Stimulated activated naive CD8-positive, alpha-beta T cell treated with anti-CD3 and anti-CD28 coated beads, Interleukin-15, Interleukin-2, amounts not matched to agents 100 ng/mL and 50 ng/mL, for 24 hours (primary cell): Measurements from ENCODE around the gene TFCP2L1.
A peak's percentile ranks its signal among the peaks of the same experiment; 100 is the strongest.
"Not testable (repeated sequence)": the region's sequence is repeated elsewhere in the genome, so short reads cannot be mapped to it uniquely, and the experiment has no call there.

Source experiments
- H3K27ac Mint-ChIP-seq: one replicate; pipeline ENCODE4 v1.8.0; 2021; ENCODE audit warnings: mild to moderate bottlenecking, mixed read lengths
- H3K27me3 Mint-ChIP-seq: one replicate; pipeline ENCODE4 v1.8.0; 2021; ENCODE audit warnings: mixed read lengths
- H3K36me3 Mint-ChIP-seq: one replicate; pipeline ENCODE4 v1.8.0; 2021; ENCODE audit warnings: low read depth, mixed read lengths
- H3K4me1 Mint-ChIP-seq: one replicate; pipeline ENCODE4 v1.8.0; 2021; ENCODE audit warnings: low read depth, mixed read lengths
- H3K4me3 Mint-ChIP-seq: one replicate; pipeline ENCODE4 v1.8.0; 2021; ENCODE audit warnings: mild to moderate bottlenecking, mixed read lengths
- H3K9me3 Mint-ChIP-seq: one replicate; pipeline ENCODE4 v1.8.0; 2021; ENCODE audit warnings: mixed read lengths

Gene TFCP2L1

DNA sequence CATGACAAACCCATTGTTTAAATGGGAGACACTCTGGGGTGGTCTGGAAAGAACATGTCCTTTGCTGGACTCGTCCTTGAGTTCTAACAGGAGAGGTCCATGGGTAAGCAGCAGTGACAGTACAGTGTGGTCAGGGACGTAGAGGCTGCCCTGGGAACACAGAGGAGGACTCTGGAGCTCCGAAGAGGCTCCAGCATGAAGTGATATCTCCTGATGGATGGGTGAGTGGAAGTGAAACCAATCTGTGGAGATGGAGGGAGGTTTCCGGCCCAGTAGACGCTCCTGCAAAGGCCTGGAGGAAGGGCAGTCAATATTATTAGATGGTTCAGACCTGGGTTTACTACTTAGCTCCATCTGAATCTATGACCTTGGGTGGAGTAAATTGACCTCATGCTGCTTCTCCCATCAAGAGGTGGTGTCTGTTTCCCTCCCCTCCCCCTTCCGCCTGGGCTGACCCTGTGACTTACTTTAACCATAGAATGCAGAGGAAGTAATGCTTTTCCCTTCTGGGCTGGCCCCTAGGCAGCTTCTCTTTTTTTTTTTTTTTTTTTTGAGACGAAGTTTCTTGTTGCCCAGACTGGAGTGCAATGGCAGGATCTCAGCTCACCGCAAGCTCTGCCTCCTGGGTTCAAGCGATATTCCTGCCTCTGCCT lies 2.3 kb upstream of the TFCP2L1 start:
- peaks cover 8% of the 10 kb centered on the region for H3K4me1 Mint-ChIP-seq
- H3K4me3 Mint-ChIP-seq = no peak overlapping the region
- peaks cover 37% of the 10 kb centered on the region for H3K27me3 Mint-ChIP-seq
- no peak overlapping the region for H3K27ac Mint-ChIP-seq
- H3K36me3 Mint-ChIP-seq = no peaks in the 10 kb centered on the region
- H3K9me3 Mint-ChIP-seq = no peaks in the 10 kb centered on the region

DNA sequence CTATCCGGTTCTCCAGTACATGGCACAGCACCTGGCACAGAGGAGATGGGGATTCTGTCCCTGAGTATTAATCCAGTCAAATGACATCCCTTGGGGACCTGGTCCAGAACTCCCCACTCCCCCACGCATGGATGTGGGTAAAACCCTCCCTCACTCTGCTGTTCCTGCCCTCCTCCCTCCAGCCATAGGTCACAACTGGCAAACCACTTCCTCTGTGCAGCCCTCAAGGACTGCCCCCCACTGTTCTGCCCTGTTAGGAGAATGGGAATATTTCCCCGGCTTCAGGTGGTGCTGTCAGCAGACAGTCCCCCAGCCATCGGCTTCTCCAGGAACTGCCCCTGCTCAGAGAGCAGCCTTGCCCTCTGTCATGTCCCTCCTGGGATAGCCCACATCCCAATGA lies 1.5 kb upstream of the TFCP2L1 start:
- H3K4me1 Mint-ChIP-seq = peaks cover 8% of the 10 kb centered on the region
- H3K4me3 Mint-ChIP-seq = no peak overlapping the region
- no peaks in the 10 kb centered on the region for H3K36me3 Mint-ChIP-seq
- no peaks in the 10 kb centered on the region for H3K9me3 Mint-ChIP-seq
- H3K27me3 Mint-ChIP-seq = peaks cover 40% of the 10 kb centered on the region
- H3K27ac Mint-ChIP-seq = no peak overlapping the region

DNA sequence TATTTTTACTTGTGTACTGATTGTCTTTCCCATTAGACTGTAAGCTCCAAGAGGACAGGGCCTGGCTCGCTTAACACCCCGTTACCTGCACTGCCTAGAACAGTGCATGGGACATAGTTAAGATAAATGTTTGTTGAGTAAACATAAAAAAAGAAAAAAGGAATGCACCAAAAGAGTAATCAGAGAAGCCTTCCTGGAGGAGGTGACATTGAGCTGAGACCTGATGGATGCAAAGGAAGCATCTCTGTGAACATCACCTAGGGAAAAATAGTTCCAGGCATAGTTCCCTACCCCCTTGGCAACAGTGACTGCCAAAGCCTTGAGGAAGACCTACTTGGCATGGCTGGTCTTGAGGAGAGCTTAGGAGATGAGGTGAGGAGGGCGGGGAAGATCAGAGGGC lies 924 bp upstream of the TFCP2L1 start:
- Mint-ChIP-seq H3K36me3 (no peaks in the 10 kb centered on the region), H3K27me3 (peaks cover 42% of the 10 kb centered on the region), H3K4me3 (peak overlapping the region; percentile 45), H3K27ac (no peak overlapping the region), H3K4me1 (peaks cover 8% of the 10 kb centered on the region), H3K9me3 (no peaks in the 10 kb centered on the region)

DNA sequence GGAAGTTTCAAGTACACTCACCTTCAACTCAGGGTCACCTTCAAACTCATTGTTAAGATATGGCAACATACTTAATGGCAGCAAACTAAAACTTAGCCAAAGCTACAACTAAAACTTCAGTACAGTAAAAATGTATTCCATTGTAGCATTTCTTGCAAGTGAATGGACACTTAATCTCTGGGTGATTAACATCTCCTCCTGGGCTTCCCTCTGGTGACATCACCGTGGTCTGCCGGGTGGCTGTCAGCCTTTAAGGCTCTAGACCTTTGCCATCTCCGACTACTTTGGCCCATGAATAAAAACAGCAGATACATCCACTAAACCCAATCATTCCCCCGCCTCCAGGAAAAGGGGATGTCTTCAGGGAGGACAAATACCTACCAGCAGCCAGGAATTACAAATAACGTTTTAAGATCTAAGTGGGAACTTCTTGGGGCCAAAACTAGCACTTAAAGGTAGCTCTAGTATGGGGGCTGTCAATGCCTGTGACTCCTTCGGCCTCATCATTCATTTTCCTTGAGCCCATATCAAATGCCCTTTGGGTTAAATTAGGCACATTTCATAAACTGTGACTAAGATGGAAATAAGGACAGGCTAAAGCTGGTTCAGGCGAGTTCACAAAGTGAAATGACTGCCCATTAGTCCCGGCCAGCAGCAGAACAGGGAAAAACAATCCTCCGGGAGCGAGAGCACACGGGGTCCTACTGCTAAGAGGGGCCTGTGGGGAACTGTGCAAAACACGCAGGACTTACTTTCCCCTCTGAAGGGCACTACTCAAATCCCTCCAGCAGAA lies 1.1 kb downstream of the TFCP2L1 start:
- H3K9me3 Mint-ChIP-seq = no peaks in the 10 kb centered on the region
- H3K27me3 Mint-ChIP-seq = peaks cover 42% of the 10 kb centered on the region
- peak overlapping the region; percentile 60 for H3K4me3 Mint-ChIP-seq
- no peak overlapping the region for H3K27ac Mint-ChIP-seq
- no peaks in the 10 kb centered on the region for H3K36me3 Mint-ChIP-seq
- peaks cover 8% of the 10 kb centered on the region for H3K4me1 Mint-ChIP-seq

DNA sequence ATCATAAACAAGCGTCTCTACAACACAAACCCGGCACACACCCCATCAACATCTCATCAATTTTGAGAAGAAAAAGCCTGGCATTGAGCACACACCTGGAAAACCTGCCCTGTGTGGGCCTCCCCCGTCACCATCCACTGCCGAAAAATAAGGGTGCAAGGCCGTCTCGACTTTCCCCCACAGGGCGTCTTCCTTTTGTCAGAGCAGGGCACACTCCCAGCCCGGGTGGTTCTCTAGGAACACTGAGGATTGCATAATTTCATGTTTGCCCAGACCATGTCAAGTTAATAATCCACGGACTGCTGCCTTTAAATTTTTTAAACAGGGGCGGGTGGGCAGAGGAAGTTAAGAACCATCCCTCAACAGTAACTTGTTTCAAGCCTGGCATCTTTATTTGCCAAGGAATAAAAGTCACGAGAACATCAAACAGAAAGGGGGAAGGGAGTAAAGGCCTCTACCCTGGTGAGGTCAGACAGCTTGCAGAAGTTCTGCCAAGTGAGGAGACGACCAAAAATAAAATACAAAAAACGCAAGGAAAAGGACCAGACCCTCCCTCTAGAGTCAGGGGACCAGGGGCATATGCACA lies 2.1 kb downstream of the TFCP2L1 start:
- H3K4me3 Mint-ChIP-seq = no peak overlapping the region
- peaks cover 42% of the 10 kb centered on the region for H3K27me3 Mint-ChIP-seq
- H3K9me3 Mint-ChIP-seq = no peaks in the 10 kb centered on the region
- H3K36me3 Mint-ChIP-seq = no peaks in the 10 kb centered on the region
- no peak overlapping the region for H3K27ac Mint-ChIP-seq
- peaks cover 8% of the 10 kb centered on the region for H3K4me1 Mint-ChIP-seq

DNA sequence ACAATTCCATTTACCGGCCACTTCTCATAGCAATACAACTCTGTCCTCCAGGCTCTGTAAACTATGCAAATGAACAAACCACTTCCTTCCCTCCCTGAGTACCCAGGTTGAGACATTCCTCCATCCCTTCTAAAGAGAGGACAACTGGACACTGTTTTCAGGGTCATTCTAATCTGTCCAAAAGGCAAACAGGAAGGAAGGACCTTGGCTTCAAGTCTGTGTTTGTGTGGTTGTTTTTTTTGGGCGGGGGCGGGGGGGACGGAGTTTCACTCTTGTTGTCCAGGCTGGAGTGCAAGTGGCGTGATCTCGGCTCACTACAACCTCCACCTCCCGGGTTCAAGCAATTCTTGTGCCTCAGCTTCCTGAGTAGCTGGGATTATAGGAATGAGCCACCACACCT lies 3.3 kb downstream of the TFCP2L1 start:
- H3K9me3 Mint-ChIP-seq = no peaks in the 10 kb centered on the region
- peaks cover 8% of the 10 kb centered on the region for H3K4me1 Mint-ChIP-seq
- no peak overlapping the region for H3K4me3 Mint-ChIP-seq
- no peak overlapping the region for H3K27ac Mint-ChIP-seq
- peaks cover 35% of the 10 kb centered on the region for H3K27me3 Mint-ChIP-seq
- no peaks in the 10 kb centered on the region for H3K36me3 Mint-ChIP-seq

DNA sequence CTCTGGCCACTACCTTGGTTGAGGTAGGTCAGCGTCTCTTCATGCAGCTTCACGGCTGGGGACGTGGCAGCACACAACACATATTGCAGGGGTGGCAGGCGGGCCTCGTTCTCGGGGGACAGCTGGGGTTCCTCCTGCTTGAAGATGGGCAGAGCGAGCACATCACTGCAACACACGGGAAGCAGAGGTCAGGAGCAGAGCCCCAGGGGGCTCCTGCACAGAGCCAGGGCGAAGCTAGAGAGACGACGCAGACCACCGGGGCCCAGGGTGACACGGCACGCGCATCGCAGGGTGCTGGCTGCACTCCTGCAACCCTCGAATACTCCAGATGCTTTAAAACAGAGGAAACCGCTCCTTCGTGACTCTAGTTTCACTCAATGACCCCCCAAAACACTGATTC lies 3.9 kb downstream of the TFCP2L1 start:
- Mint-ChIP-seq H3K4me3 (no peak overlapping the region), H3K27ac (no peak overlapping the region), H3K9me3 (no peaks in the 10 kb centered on the region), H3K36me3 (no peaks in the 10 kb centered on the region), H3K27me3 (peaks cover 29% of the 10 kb centered on the region), H3K4me1 (peaks cover 8% of the 10 kb centered on the region)

DNA sequence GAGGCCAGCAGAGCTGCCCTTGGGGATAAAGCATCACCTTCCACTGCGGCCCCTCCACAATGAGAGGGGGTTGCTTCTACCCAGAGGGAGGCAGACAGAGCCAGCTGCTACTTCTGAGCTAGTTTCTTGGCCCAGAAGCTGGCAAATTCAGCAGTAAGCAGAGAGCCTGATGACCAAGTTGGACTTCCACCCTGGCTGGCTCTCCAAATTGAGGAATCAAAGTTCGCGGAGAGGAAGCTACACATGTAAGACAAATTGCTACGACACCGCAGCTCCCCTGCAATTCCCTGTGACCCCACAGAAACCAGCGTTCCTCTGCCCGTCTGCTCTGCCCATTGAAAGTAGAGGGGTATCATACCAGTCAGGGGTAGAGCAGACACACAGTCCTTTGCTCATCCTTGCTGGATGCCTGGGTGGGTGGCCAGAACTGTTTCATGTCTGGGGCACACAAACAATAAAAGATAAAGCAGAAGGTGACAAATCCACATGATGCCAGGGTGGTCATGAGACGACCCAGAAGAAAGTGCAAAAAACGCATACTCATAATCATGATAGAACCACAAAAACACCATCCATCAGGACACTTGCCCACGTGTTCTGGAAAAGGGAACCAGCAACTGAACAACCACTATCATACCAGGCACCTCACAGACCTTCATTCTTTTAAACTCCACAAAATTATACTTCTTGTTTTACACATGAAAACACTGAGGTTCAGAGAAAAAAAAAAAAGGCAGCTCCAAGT lies 5.4 kb downstream of the TFCP2L1 start:
- peaks cover 5% of the 10 kb centered on the region for H3K4me1 Mint-ChIP-seq
- no peaks in the 10 kb centered on the region for H3K9me3 Mint-ChIP-seq
- H3K27me3 Mint-ChIP-seq = peaks cover 25% of the 10 kb centered on the region
- H3K27ac Mint-ChIP-seq = no peak overlapping the region
- H3K4me3 Mint-ChIP-seq = no peak overlapping the region
- H3K36me3 Mint-ChIP-seq = no peaks in the 10 kb centered on the region

DNA sequence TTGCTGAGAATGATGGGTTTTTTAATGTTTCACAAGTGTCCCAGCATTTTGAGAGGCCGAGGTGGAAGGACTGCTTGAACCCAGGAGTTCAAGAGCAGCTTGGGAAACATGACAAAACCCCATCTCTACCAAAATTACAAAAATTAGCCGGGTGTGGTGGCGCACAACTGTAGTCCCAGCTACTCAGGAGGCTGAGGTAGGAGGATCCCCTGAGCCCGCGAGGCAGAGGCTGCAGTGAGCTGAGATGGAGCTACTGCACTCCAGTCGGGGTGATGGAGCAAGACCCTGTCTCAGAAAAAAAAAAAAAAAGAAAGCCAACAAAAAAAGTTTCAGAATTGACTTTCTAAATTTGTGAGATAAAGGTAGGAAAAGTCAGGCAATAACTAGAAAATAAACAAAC lies 8.7 kb downstream of the TFCP2L1 start:
- H3K36me3 Mint-ChIP-seq = no peaks in the 10 kb centered on the region
- H3K27ac Mint-ChIP-seq = no peak overlapping the region

DNA sequence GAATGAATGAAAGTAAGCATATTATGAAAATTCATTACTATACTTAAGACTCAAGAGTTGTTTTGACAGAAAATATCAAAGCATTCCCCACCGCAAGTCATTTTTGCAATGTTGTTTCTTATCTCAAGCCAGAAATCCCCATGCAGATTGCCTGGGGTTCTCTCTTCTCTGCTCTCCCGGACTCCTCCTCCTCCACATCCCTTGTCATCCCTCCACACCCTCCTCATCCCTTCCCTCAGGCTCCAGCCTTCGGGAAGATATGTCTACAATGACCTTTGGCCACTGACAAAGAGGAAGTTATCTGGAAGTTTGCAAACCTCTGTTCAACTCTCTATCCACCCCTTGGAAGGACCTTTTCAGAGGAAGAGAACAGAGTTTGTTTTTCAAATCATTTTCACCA lies 11.9 kb downstream of the TFCP2L1 start:
- H3K36me3 Mint-ChIP-seq = no peaks in the 10 kb centered on the region
- H3K4me1 Mint-ChIP-seq = no peaks in the 10 kb centered on the region
- no peak overlapping the region for H3K27ac Mint-ChIP-seq
- no peaks in the 10 kb centered on the region for H3K9me3 Mint-ChIP-seq
- peaks cover 12% of the 10 kb centered on the region for H3K27me3 Mint-ChIP-seq
- no peak overlapping the region for H3K4me3 Mint-ChIP-seq

More for the DNA sequence above, 8.7 kb downstream of the TFCP2L1 start:
- peaks cover 12% of the 10 kb centered on the region for H3K27me3 Mint-ChIP-seq
- no peaks in the 10 kb centered on the region for H3K4me1 Mint-ChIP-seq
- no peaks in the 10 kb centered on the region for H3K9me3 Mint-ChIP-seq
- H3K4me3 Mint-ChIP-seq = no peak overlapping the region

DNA sequence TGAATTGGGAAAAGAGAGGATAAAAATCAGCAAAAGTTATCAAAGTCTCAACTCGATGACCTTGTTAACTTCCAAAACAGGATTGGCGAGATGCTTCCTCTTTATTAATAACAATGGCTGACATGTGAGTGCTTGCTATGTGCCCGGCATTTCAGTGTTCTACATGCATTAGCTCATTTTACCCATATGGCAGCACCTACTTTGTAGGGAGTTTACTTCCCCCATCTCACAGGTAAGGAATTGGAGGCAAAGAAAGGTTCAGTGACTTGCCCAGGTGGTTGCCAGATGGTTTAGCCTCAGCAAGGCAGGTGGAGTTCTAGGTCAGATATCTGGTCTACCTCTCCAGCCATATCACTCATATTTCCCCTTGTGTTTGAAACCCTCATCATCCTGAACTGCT lies 12.4 kb downstream of the TFCP2L1 start:
- Mint-ChIP-seq H3K27me3 (peaks cover 12% of the 10 kb centered on the region), H3K4me1 (no peaks in the 10 kb centered on the region), H3K9me3 (no peaks in the 10 kb centered on the region), H3K4me3 (no peak overlapping the region), H3K36me3 (no peaks in the 10 kb centered on the region), H3K27ac (no peak overlapping the region)

DNA sequence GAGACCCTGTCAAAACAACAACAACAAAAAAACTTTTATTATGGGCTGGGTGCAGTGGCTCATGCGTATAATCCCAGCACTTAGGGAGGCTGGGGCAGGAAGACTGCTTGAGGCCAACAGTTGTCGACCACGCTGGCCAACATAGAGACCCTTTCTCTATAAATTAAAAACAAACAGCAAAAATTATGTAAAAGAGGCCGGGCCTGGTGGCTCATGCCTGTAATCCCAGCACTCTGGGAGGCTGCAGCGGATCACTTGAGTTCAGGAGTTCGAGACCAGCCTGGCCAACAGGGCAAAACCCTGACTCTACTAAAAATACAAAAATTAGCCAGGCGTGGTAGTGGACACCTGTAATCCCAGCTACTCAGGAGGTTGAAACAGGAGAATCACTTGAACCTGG lies 15.6 kb downstream of the TFCP2L1 start:
- not testable (repeated sequence) for H3K4me3 Mint-ChIP-seq, H3K36me3 Mint-ChIP-seq, H3K9me3 Mint-ChIP-seq, H3K27ac Mint-ChIP-seq, H3K4me1 Mint-ChIP-seq
- H3K27me3 Mint-ChIP-seq = peaks cover 12% of the 10 kb centered on the region

DNA sequence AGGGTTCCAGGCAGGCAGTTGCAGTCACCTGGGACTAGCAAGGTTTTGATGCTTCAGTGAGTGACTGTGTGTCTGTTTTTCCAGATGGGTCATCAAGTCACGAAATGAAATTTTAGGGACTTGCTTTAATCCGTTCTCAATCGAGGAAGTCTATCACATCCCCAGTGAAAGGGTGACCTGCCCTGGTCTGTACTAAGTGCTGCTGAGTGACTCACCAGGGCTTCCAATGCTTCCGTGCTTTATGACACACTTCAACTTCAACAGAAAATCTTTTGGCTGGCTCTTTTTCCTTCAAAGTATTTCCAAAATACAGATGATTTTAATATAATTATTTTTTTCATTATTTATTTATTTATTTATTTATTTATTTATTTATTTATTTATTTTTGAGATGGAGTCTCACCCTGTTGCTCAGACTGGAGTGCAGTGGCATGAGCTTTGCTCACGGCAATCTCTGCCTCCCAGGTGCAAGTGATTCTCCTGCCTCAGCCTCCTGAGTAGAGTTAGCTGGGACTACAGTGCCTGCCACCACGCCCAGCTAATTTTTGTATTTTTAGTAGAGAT lies 18.4 kb downstream of the TFCP2L1 start:
- no peak overlapping the region for H3K4me3 Mint-ChIP-seq
- no peak overlapping the region for H3K27ac Mint-ChIP-seq
- H3K9me3 Mint-ChIP-seq = no peaks in the 10 kb centered on the region

DNA sequence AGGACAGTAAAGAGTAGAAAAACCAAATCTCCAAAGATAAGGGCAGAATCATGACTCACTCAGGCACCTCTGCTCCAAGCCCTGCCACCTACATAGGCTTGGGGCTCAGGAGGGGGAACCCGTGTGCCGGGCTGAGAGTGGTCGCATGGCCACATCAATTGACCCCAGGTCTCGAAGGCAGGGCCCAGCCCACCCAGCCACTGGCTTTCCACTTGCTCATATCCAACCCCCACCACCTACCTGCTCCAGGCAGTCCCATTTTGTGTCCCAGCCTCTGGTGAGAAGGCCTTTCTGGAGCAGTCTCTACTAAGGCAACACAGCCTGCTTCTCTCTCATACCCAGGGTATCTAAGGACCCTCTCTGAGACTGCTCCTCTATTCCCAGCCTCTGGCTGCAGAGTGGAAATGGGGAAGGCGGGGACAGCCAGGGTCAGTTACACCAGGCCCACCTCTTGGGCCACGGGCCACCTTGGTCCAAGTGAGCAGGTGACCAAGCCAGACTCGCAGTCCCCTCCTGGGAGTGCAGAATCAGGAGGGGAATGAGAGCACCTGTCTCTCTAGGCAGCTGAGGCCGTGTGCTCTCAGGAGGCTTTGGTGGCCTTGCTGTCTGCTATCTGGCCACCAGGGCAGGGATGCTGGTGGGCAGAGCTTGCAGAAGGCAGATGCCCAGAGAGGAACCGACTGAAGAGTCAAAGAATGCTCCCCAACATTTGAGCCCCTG lies 20.8 kb downstream of the TFCP2L1 start:
- no peak overlapping the region for H3K27ac Mint-ChIP-seq
- H3K36me3 Mint-ChIP-seq = no peaks in the 10 kb centered on the region
- H3K27me3 Mint-ChIP-seq = no peaks in the 10 kb centered on the region
- H3K4me1 Mint-ChIP-seq = no peaks in the 10 kb centered on the region
- no peak overlapping the region for H3K4me3 Mint-ChIP-seq
- no peaks in the 10 kb centered on the region for H3K9me3 Mint-ChIP-seq

More for the DNA sequence above, 18.4 kb downstream of the TFCP2L1 start:
- Mint-ChIP-seq H3K36me3 (no peaks in the 10 kb centered on the region), H3K27me3 (no peaks in the 10 kb centered on the region), H3K4me1 (no peaks in the 10 kb centered on the region)
